ENCODE results near the gene IFT43.

Gene IFT43

GRCh38 chr14:75952489-75952888 is 33.1 kb upstream of the IFT43 start:
- TF ChIP-seq POLR2A (IDR thresholded peaks at IDR 0.05; ENCODE audit: extremely low read depth, insufficient read length) (no peak), CTCF (IDR thresholded peaks at IDR 0.05; ENCODE audit: low read depth, low read length) (no peak), MAX (IDR thresholded peaks at IDR 0.05; ENCODE audit: low read depth, low read length) (no peak), MYC (IDR thresholded peaks at IDR 0.05; ENCODE audit: low read depth, low read length) (no peak)

GRCh38 chr14:75959031-75959430 is 26.5 kb upstream of the IFT43 start:
- no peak for DNase-seq (ENCODE audit: low read depth)
- TF ChIP-seq MAX (IDR thresholded peaks at IDR 0.05; ENCODE audit: low read depth, low read length) = no peak
- TF ChIP-seq MYC (IDR thresholded peaks at IDR 0.05; ENCODE audit: low read depth, low read length) = no peak
- TF ChIP-seq POLR2A (IDR thresholded peaks at IDR 0.05; ENCODE audit: extremely low read depth, insufficient read length) = no peak
- TF ChIP-seq CTCF (IDR thresholded peaks at IDR 0.05; ENCODE audit: low read depth, low read length) = no peak
- H3K4me3 ChIP-seq (ENCODE audit: low read depth, low read length) = no peak overlapping the region

More at GRCh38 chr14:75952489-75952888, 33.1 kb upstream of the IFT43 start:
- no peak for DNase-seq (ENCODE audit: low read depth)
- no peak overlapping the region for H3K4me3 ChIP-seq (ENCODE audit: low read depth, low read length)

DNA sequence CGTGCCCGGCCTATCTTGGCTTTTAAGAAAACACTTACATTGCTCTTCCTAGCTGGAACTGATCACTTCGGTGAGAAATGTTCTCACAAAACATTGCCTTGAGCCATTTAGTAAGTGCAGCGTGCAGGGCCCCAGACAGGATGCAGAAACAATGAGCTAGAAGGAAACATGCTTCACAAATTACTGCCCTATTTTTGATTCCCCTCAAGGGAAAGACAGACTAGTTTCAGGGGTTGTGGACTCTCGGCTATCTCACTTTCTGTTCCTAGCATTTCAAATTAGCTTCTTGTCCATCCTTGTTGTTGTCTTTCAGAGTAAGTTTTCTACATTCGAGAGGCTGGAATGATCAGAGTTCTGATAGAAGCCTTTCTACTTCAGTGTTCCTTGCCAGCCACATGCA is 25.3 kb upstream of the IFT43 start:
- TF ChIP-seq MYC (IDR thresholded peaks at IDR 0.05; ENCODE audit: low read depth, low read length) (no peak), CTCF (IDR thresholded peaks at IDR 0.05; ENCODE audit: low read depth, low read length) (no peak), MAX (IDR thresholded peaks at IDR 0.05; ENCODE audit: low read depth, low read length) (no peak), POLR2A (IDR thresholded peaks at IDR 0.05; ENCODE audit: extremely low read depth, insufficient read length) (no peak)

GRCh38 chr14:75961662-75962061 is 23.9 kb upstream of the IFT43 start:
- no peak overlapping the region for H3K4me3 ChIP-seq (ENCODE audit: low read depth, low read length)
- no peak for DNase-seq (ENCODE audit: low read depth)

More for the DNA sequence above, 25.3 kb upstream of the IFT43 start:
- no peak overlapping the region for H3K4me3 ChIP-seq (ENCODE audit: low read depth, low read length)
- no peak for DNase-seq (ENCODE audit: low read depth)

DNA sequence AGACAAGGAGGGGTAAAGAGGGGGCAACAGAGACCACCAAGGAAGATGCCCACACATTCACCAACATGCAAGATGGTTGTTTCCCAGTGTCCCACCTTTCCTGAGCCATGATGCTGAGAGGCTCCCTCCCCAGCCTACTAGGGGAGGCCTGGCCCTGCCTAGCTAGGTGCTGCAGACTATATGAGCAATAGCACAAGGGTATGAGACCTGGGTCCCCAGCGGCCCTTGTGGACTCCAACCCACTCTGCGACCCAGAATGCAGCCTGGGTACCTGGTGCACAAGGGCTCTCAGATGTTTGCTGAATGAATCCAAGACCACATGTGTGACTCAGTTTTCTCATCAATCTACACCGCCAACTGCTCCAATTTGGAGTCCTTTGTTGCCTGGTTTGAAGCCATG is 17.7 kb upstream of the IFT43 start:
- no peak overlapping the region for H3K4me3 ChIP-seq (ENCODE audit: low read depth, low read length)
- TF ChIP-seq MAX (IDR thresholded peaks at IDR 0.05; ENCODE audit: low read depth, low read length) = no peak
- no peak for TF ChIP-seq POLR2A (IDR thresholded peaks at IDR 0.05; ENCODE audit: extremely low read depth, insufficient read length)
- no peak for TF ChIP-seq MYC (IDR thresholded peaks at IDR 0.05; ENCODE audit: low read depth, low read length)
- TF ChIP-seq CTCF (IDR thresholded peaks at IDR 0.05; ENCODE audit: low read depth, low read length) = no peak
- no peak for DNase-seq (ENCODE audit: low read depth)

More at GRCh38 chr14:75961662-75962061, 23.9 kb upstream of the IFT43 start:
- TF ChIP-seq CTCF (IDR thresholded peaks at IDR 0.05; ENCODE audit: low read depth, low read length) (no peak), POLR2A (IDR thresholded peaks at IDR 0.05; ENCODE audit: extremely low read depth, insufficient read length) (no peak), MAX (IDR thresholded peaks at IDR 0.05; ENCODE audit: low read depth, low read length) (no peak), MYC (IDR thresholded peaks at IDR 0.05; ENCODE audit: low read depth, low read length) (no peak)

GRCh38 chr14:75968456-75968855 is 17.1 kb upstream of the IFT43 start:
- DNase-seq (ENCODE audit: low read depth) = no peak
- no peak overlapping the region for H3K4me3 ChIP-seq (ENCODE audit: low read depth, low read length)
- no peak for TF ChIP-seq MAX (IDR thresholded peaks at IDR 0.05; ENCODE audit: low read depth, low read length)
- TF ChIP-seq MYC (IDR thresholded peaks at IDR 0.05; ENCODE audit: low read depth, low read length) = no peak
- TF ChIP-seq POLR2A (IDR thresholded peaks at IDR 0.05; ENCODE audit: extremely low read depth, insufficient read length) = no peak
- no peak for TF ChIP-seq CTCF (IDR thresholded peaks at IDR 0.05; ENCODE audit: low read depth, low read length)

Data from NB4 (cell line).